ENCODE measurements around the gene PLXNA1. TPM values are rescaled to one million over a fixed set of nuclear protein-coding genes. Genes with fewer than 3 reads are reported as not detected.

PLXNA1 gene
- total RNA-seq, 1 experiment from 2014 or later = 80.6 TPM

Other genes starting within 250 kb of the PLXNA1 start
- not detected for gene PRR23E, start 210.0 kb downstream of the PLXNA1 start, total RNA-seq (2021; ENCODE audit: unreplicated experiment)

All from Panc1 (cell line).